K562 (cell line): ENCODE measurements around the gene TAF1A. TPM values are rescaled to one million over a fixed set of nuclear protein-coding genes. Genes with fewer than 3 reads are reported as not detected.

Experiments
- ATAC-seq: fragments of 200-7000 bp; cut with Tn5 transposase; 3 replicates; pipeline ENCODE4 v1.9.1; 2020; ENCODE audit warnings: moderate library complexity
- Bru-seq: library from RNA; stranded (reverse); fragments of 400-500 nt; gene quantifications from one replicate; lab custom pipeline; 2021; lab: Mats Ljungman, UMichigan
- BruChase-seq, 2 experiments: library from RNA; stranded (reverse); fragments of 400-500 nt; gene quantifications; one replicate each; lab custom pipeline; 2021; lab: Mats Ljungman, UMichigan
- BruUV-seq: library from RNA; stranded (reverse); fragments of 400-500 nt; replicated peaks from 2 replicates; lab custom pipeline; 2021; lab: Mats Ljungman, UMichigan
- CTCF ChIA-PET: fragments of 300-600 bp; formaldehyde crosslinking; extraction: SDS; loops from one replicate; lab custom pipeline; 2021; ENCODE audit warnings: low intra/inter-chr PET ratio; lab: Yijun Ruan, JAX
- POLR2A ChIA-PET: fragments of 300-600, 350-650 bp; sonication (Branson Sonifier 250); formaldehyde crosslinking; extraction: SDS; loops from one replicate; lab custom pipeline; 2021; ENCODE audit warnings: antibody characterized with exemption, inconsistent platforms; lab: Yijun Ruan, JAX
- DNase-seq, 4 experiments: peaks; one replicate each; pipeline versions ENCODE4 v3.0.0 to v3.0.0-alpha.2; 2011 to 2018; ENCODE audit warnings: low spot score in 3 of 4, mixed read lengths in 3 of 4; ENCODE audit errors: extremely low read depth in 1 of 4
- FAIRE-seq: peaks from 2 replicates; lab custom pipeline; 2011; peaks lifted over from hg19 to GRCh38; lab: Jason Lieb, UNC
- H2AFZ ChIP-seq: 2 replicates; pipeline ENCODE4 v1.6.0; 2011; ENCODE audit warnings: low read depth, low read length, control low read depth, inconsistent platforms
- H3K27ac ChIP-seq: fragments of 200-600 bp; 3 replicates; pipeline ENCODE4 v1.8.0; 2011; ENCODE audit warnings: low read depth, mild to moderate bottlenecking, control low read depth, inconsistent platforms, low read length, moderate library complexity, mixed read lengths; ENCODE audit errors: extremely low read depth
- H3K27me3 ChIP-seq, 2 experiments: fragments of 300-600 bp in 1 of 2; 2 replicates in 1 of 2; 3 replicates in 1 of 2; pipeline versions ENCODE4 v1.6.0 to v1.8.0; 2011; ENCODE audit warnings: inconsistent platforms in 2 of 2, low read length in 2 of 2, mild to moderate bottlenecking in 1 of 2, mixed read lengths in 1 of 2, moderate library complexity in 1 of 2; ENCODE audit not compliant: control insufficient read depth in 2 of 2, insufficient read depth in 2 of 2
- H3K36me3 ChIP-seq: fragments of 300-600 bp; 3 replicates; pipeline ENCODE4 v1.8.0; 2011; ENCODE audit warnings: mild to moderate bottlenecking, low read length, inconsistent platforms; ENCODE audit not compliant: control insufficient read depth, insufficient read depth
- H3K4me1 ChIP-seq, 2 experiments: fragments of 200-600 bp in 1 of 2; replicated peaks in 1 of 2; 2 replicates in 1 of 2; 3 replicates in 1 of 2; pipeline versions ENCODE4 v1.5.1 to v1.8.0; 2011; ENCODE audit warnings: inconsistent platforms in 2 of 2, low read length in 2 of 2, mild to moderate bottlenecking in 1 of 2, mixed read lengths in 1 of 2, moderate library complexity in 1 of 2; ENCODE audit not compliant: control insufficient read depth in 2 of 2, insufficient read depth in 2 of 2
- H3K4me2 ChIP-seq: 2 replicates; pipeline ENCODE4 v1.6.1; 2011; ENCODE audit warnings: low read length, control low read depth, inconsistent platforms, mixed read lengths; ENCODE audit not compliant: insufficient read depth
- H3K4me3 ChIP-seq: fragments of 200-600 bp; sonication (generic), shearing (Covaris generic); 2 replicates; pipeline ENCODE4 v1.5.1; 2016; ENCODE audit warnings: control low read depth, inconsistent platforms
- H3K79me2 ChIP-seq: fragments of 200-600 bp; 3 replicates; pipeline ENCODE4 v1.8.0; 2011; ENCODE audit warnings: low read length, inconsistent platforms; ENCODE audit not compliant: control insufficient read depth, insufficient read depth
- H3K9ac ChIP-seq, 2 experiments: 2 replicates each; pipeline versions ENCODE4 v1.6.0 to v1.6.1; 2011; ENCODE audit warnings: low read depth in 2 of 2, low read length in 2 of 2, control low read depth in 1 of 2, inconsistent platforms in 1 of 2, mild to moderate bottlenecking in 1 of 2, mixed read lengths in 1 of 2; ENCODE audit not compliant: insufficient read depth in 1 of 2
- H3K9me1 ChIP-seq: one replicate; pipeline ENCODE4 v1.6.0; 2011; ENCODE audit warnings: inconsistent platforms, mild to moderate bottlenecking, low read length, moderate library complexity; ENCODE audit not compliant: control insufficient read depth, insufficient read depth
- H3K9me3 ChIP-seq: replicated peaks from 2 replicates; pipeline ENCODE4 v1.5.1; 2011; ENCODE audit warnings: low read depth, low read length, inconsistent platforms; ENCODE audit not compliant: control insufficient read depth, insufficient read depth
- H4K20me1 ChIP-seq: replicated peaks from 2 replicates; pipeline ENCODE4 v1.6.1; 2011; ENCODE audit warnings: low read length, inconsistent platforms, mixed read lengths; ENCODE audit not compliant: control insufficient read depth, insufficient read depth
- ARID1B ChIP-seq: fragments of 450-650 bp; IDR thresholded peaks from 2 replicates; pipeline ENCODE4 v1.6.1; 2016; ENCODE audit warnings: antibody characterized with exemption, mild to moderate bottlenecking, inconsistent platforms
- ESRRA ChIP-seq: fragments of 450-650 bp; IDR thresholded peaks from 2 replicates; pipeline ENCODE4 v1.6.1; 2014; ENCODE audit warnings: low read depth, mild to moderate bottlenecking, moderate library complexity, borderline replicate concordance
- GABPA ChIP-seq: fragments of 200-800 bp; sonication (Bioruptor generic); conservative IDR thresholded peaks from 2 replicates; pipeline ENCODE4 v1.6.1; 2016; ENCODE audit warnings: low read depth, missing genetic modification characterization, missing compliant biosample characterization
- MAZ ChIP-seq, 2 experiments: fragments of 450-650 bp in 1 of 2; sonication (generic) in 1 of 2; formaldehyde crosslinking; IDR thresholded peaks in 1 of 2; conservative IDR thresholded peaks in 1 of 2; 2 replicates each; pipeline versions ENCODE4 v1.4.0 to v1.5.0; 2020; ENCODE audit warnings: mild to moderate bottlenecking in 1 of 2, missing genetic modification reagents in 1 of 2
- SRF ChIP-seq, 2 experiments: fragments of 250-450, 450-650 bp in 1 of 2; sonication (Bioruptor Pico) in 1 of 2; sonication (generic) in 1 of 2; formaldehyde crosslinking; IDR thresholded peaks; 2 replicates each; pipeline versions ENCODE4 v1.5.0 to v1.5.1; 2020 to 2022; ENCODE audit warnings: mild to moderate bottlenecking in 1 of 2, missing genetic modification reagents in 1 of 2
- TAF1 ChIP-seq: IDR thresholded peaks from 2 replicates; pipeline ENCODE4 v1.6.1; 2011; ENCODE audit warnings: mild to moderate bottlenecking, low read length, moderate library complexity; ENCODE audit not compliant: insufficient read depth, control insufficient read depth, severe bottlenecking; ENCODE audit errors: extremely low read depth
- WGBS: fragments of 100-300 bp; shearing (Covaris generic); methylation state at CpG from one replicate; pipeline ENCODE4 v1.1.6; 2016; ENCODE audit warnings: low coverage, mixed read lengths; ENCODE audit not compliant: insufficient coverage; ENCODE audit errors: missing lambda C conversion rate; 5-methylcytosine and 5-hydroxymethylcytosine counted together
- in situ Hi-C: fragments of 300-500 bp; cut with MboI; formaldehyde crosslinking; loops from 4 replicates; pipeline ENCODE4 v1.15.0; 2018; ENCODE audit warnings: inconsistent platforms, mixed read lengths
- intact Hi-C: fragments of 100-400 bp; cut with micrococcal nuclease; formaldehyde crosslinking; loops from 2 replicates; pipeline ENCODE4 v1.14.2; 2022
- long read RNA-seq, 3 experiments: library from polyadenylated mRNA in 2 of 3; library from RNA in 1 of 3; unstranded in 2 of 3; stranded (forward) in 1 of 3; transcript quantifications; one replicate each; pipeline ENCODE4 v2.0.0, GENCODE V29; 2019 to 2022
- polyA minus RNA-seq, 3 experiments: library from RNA; depleted of rRNA, polyadenylated mRNA; stranded (reverse); fragments of >200 nt; gene quantifications; 2 replicates each; pipeline ENCODE4 v1.2.3, GENCODE V29; 2011
- polyA plus RNA-seq, 8 experiments: library from polyadenylated mRNA; depleted of rRNA in 4 of 8; stranded (reverse) in 5 of 8; unstranded in 3 of 8; fragments of >200 nt; fragmentation: Nextera tagmentation in 2 of 8; fragmentation: Illumina TruSeq in 1 of 8; extraction: Ambion mirVana in 2 of 8; extraction: Trizol in 1 of 8; gene quantifications; 2 replicates each; pipeline versions ENCODE4 v1.2.1 to v1.2.3, GENCODE V29; 2011 to 2014; ENCODE audit warnings: inconsistent platforms in 1 of 8, missing spikeins in 1 of 8
- total RNA-seq, 7 experiments: library from RNA; depleted of rRNA in 6 of 7; stranded (reverse); fragments of >200 nt in 6 of 7; fragmentation: Illumina TruSeq in 2 of 7; extraction: Trizol in 2 of 7; gene quantifications; 2 replicates each; pipeline versions ENCODE4 v1.2.1 to v1.2.3, GENCODE V29; 2011 to 2021; ENCODE audit warnings: low replicate concordance in 1 of 7
- TF ChIP-seq, protein P1 (sequence below), 2 experiments: IDR thresholded peaks; 2 replicates each; pipeline ENCODE4 v1.6.1; 2011; ENCODE audit warnings: borderline replicate concordance in 1 of 2, control low read depth in 1 of 2, low read depth in 1 of 2, low read length in 1 of 2, mild to moderate bottlenecking in 1 of 2, mixed read lengths in 1 of 2, moderate library complexity in 1 of 2; ENCODE audit not compliant: insufficient read depth in 1 of 2, insufficient read length in 1 of 2, poor library complexity in 1 of 2, severe bottlenecking in 1 of 2; ENCODE audit errors: extremely low read depth in 1 of 2
- TF ChIP-seq, protein P2 (sequence below): sonication (generic); formaldehyde crosslinking; IDR thresholded peaks from 2 replicates; pipeline ENCODE4 v1.8.0; 2022; ENCODE audit warnings: mild to moderate bottlenecking, missing genetic modification reagents
- TF ChIP-seq, protein P3 (sequence below): fragments of 450-650 bp; formaldehyde crosslinking; IDR thresholded peaks from 2 replicates; pipeline ENCODE4 v1.4.0; 2022; ENCODE audit warnings: mild to moderate bottlenecking, moderate library complexity

Gene TAF1A
- total RNA-seq (2011; cell fraction: chromatin; rRNA removed; ENCODE audit: low replicate concordance) = 18.1 and 45.1 TPM in 2 replicates
- 5.3 and 6.3 TPM in 2 replicates for total RNA-seq (2011; cell fraction: nucleolus; rRNA removed)
- total RNA-seq (2011; cell fraction: nucleoplasm; rRNA removed) = 16.3 and 24.0 TPM in 2 replicates
- total RNA-seq (2014; rRNA removed) = 16.9 and 23.3 TPM in 2 replicates
- 32.6 and 33.0 TPM in 2 replicates for total RNA-seq (2014; rRNA removed; fragmentation: Illumina TruSeq; extraction: Trizol)
- 27.3 and 30.8 TPM in 2 replicates for total RNA-seq (2015; rRNA removed; fragmentation: Illumina TruSeq; extraction: Trizol)
- 22.2 and 23.4 TPM in 2 replicates for total RNA-seq (2021)
- polyA plus RNA-seq (2011; rRNA removed) = 14.6 and 17.8 TPM in 2 replicates
- polyA plus RNA-seq (2011; cell fraction: cytosol; rRNA removed) = 2.8 and 6.9 TPM in 2 replicates
- 15.1 and 19.4 TPM in 2 replicates for polyA plus RNA-seq (2011; cell fraction: nucleus; rRNA removed)
- polyA plus RNA-seq (2012) = 8.4 and 17.0 TPM in 2 replicates
- polyA plus RNA-seq (2014; fragmentation: Illumina TruSeq; extraction: Trizol) = 20.2 and 25.3 TPM in 2 replicates
- polyA plus RNA-seq (2014; fragmentation: Nextera tagmentation; extraction: Ambion mirVana) = 10 to 100 TPM; 33.6 to 36.8 TPM
- polyA plus RNA-seq (2014; rRNA removed) = 19.3 and 20.0 TPM in 2 replicates
- polyA minus RNA-seq (2011; rRNA and poly(A)+ RNA removed) = 18.5 and 20.2 TPM in 2 replicates
- polyA minus RNA-seq (2011; cell fraction: cytosol; rRNA and poly(A)+ RNA removed) = 6.5 and 13.6 TPM in 2 replicates
- 17.0 and 25.1 TPM in 2 replicates for polyA minus RNA-seq (2011; cell fraction: nucleus; rRNA and poly(A)+ RNA removed)
- percentile 91 among the genes with signal in this experiment for Bru-seq, nascent RNA
- percentile 89 among the genes with signal in this experiment for BruChase-seq, experiment 1, labeled RNA remaining after a 2-hour chase
- BruChase-seq, experiment 2, labeled RNA remaining after a 6-hour chase = percentile 85 among the genes with signal in this experiment
- long read RNA-seq, experiment 1, transcript TAF1A-202 (11 exons, 1,894 nt) = major isoform, 9 of 32 reads
- long read RNA-seq, experiment 1, partial matches to known transcripts = 8 of 32 reads
- long read RNA-seq, experiment 1, other reads (novel, unspliced or antisense) = 15 of 32 reads
- long read RNA-seq, experiment 2, transcript TAF1A-202 (11 exons, 1,894 nt) = major isoform, 6 of 14 reads
- long read RNA-seq, experiment 2, partial matches to known transcripts = 1 of 14 reads
- long read RNA-seq, experiment 2, other reads (novel, unspliced or antisense) = 7 of 14 reads
- long read RNA-seq, experiment 3, transcript TAF1A-202 (11 exons, 1,894 nt) = major isoform, 6 of 17 reads
- long read RNA-seq, experiment 3, partial matches to known transcripts = 2 of 17 reads
- long read RNA-seq, experiment 3, other reads (novel, unspliced or antisense) = 9 of 17 reads

DNA sequence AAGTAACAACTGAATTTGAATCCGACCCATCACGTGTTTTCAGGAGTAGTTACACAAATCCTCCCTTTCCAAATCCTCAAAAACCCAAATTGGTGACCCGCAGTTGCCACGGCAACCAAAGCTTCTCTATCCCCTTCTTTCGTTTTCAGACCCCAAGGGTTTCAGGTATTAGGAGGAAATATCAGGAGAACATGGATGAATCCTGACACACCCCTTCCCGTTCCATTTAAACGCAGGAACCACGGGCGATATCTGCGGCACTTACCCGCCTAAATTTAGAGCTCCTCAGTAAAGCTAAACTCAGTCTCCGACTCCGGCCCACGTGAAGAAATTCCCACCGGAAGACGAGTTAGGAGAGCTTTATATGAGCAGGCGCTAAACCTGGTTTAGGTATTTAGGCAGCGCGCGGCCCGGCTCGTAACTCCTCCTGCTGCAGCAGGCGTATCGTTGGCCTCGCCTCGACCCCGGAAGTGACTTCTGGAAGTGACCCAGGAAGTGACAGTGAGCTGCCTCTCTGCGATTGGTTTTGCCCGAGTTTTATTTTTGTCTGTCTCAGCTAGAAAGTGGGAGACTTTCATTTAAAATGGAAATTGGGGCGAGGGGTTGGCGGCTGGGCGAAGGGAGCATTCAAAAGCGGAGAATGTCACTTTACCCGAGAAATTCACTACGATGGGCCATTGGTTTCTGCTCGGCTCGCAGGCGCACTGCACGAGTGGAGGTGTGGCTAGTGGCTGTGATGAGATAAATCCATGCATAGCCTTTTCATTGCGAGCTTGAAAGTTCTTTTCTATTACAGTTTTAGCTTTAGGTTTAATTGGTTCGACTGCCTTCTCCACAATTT, at the start of gene TAF1A:
TSS of gene TAF1A (minus strand) at position 472 of the 841 bp plus-strand sequence.
- intact Hi-C loops (loop anchor here (2.0 kb wide), 2 partner anchors 29 to 121 kb away; partner anchors contain the start of gene MIA3), in situ Hi-C loops (no loop called here)
- Histone ChIP-seq H3K27ac (peak within 1 kb of the TSS; percentile 91), H3K9ac (peak within 1 kb of the TSS; percentile 88 to 92), H4K20me1 (no peaks in the 10 kb centered on the region), H3K27me3 (no peaks in the 10 kb centered on the region; a peak in 1 of 5 replicates), H3K4me1 (peaks cover 0 to 3% of the 10 kb centered on the region in 2 experiments; a peak in 2 of 5 replicates), H3K79me2 (peaks cover 45% of the 10 kb centered on the region), H3K9me3 (no peaks in the 10 kb centered on the region), H3K36me3 (peaks cover 33% of the 10 kb centered on the region), H3K4me2 (peak within 1 kb of the TSS; percentile 91), H3K4me3 (peak within 1 kb of the TSS; percentile 69), H2AFZ (peak within 1 kb of the TSS; percentile 98), H3K9me1 (no peaks in the 10 kb centered on the region)
- CTCF ChIA-PET = no interaction called here
- POLR2A ChIA-PET = interaction anchor here (0.7 to 2.0 kb wide), 12 partner anchors 9 to 70 kb away, joined by 3 to 8 read pairs (median 3); no protein-coding TSS in a partner anchor
- FAIRE-seq = peak; percentile 89
- under 1% methylated on average over 41 of the region's 41 CpGs for WGBS
- TSS peak; percentile 72 for BruUV-seq
- ATAC-seq = peak; percentile 97
- peak; percentile 89 to 96 (median 90) for DNase-seq
- TF ChIP-seq, protein P1, sequence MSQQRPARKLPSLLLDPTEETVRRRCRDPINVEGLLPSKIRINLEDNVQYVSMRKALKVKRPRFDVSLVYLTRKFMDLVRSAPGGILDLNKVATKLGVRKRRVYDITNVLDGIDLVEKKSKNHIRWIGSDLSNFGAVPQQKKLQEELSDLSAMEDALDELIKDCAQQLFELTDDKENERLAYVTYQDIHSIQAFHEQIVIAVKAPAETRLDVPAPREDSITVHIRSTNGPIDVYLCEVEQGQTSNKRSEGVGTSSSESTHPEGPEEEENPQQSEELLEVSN (IDR thresholded peaks at IDR 0.05; ENCODE audit: borderline replicate concordance in 1 of 2, extremely low read depth in 1 of 2, insufficient read depth in 1 of 2, insufficient read length in 1 of 2, low read depth in 1 of 2, low read length in 1 of 2, poor library complexity in 1 of 2, severe bottlenecking in 1 of 2) = peak; percentile 19 to 47
- peak; percentile 84 for TF ChIP-seq TAF1
- TF ChIP-seq, protein P2, sequence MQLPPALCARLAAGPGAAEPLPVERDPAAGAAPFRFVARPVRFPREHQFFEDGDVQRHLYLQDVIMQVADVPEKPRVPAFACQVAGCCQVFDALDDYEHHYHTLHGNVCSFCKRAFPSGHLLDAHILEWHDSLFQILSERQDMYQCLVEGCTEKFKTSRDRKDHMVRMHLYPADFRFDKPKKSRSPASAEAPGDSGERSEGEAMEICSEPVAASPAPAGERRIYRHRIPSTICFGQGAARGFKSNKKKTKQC = peak; percentile 57; the same call in 1 of the 2 replicates
- peak; percentile 48 for TF ChIP-seq ARID1B
- 0 out of 2 replicates have a peak, but pooled peaks have one; percentile 10 for TF ChIP-seq ESRRA
- TF ChIP-seq SRF (CRISPR knock-in tag; IDR thresholded peaks at IDR 0.05) = peak in 1 of 2 experiments; percentile 51; a peak in 1 of 4 replicates
- TF ChIP-seq, protein P3, sequence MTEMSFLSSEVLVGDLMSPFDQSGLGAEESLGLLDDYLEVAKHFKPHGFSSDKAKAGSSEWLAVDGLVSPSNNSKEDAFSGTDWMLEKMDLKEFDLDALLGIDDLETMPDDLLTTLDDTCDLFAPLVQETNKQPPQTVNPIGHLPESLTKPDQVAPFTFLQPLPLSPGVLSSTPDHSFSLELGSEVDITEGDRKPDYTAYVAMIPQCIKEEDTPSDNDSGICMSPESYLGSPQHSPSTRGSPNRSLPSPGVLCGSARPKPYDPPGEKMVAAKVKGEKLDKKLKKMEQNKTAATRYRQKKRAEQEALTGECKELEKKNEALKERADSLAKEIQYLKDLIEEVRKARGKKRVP = no peak
- TF ChIP-seq MAZ (CRISPR knock-in tag; conservative IDR thresholded peaks at IDR 0.05 in 1 of 2, IDR thresholded peaks at IDR 0.05 in 1 of 2) = peak; percentile 28 to 54; a peak in 2 of 4 replicates
- TF ChIP-seq GABPA (tag) = peak; percentile 98
